Ramos (cell line): ENCODE data around the gene RNF7.
"Not testable (repeated sequence)": the region's sequence is repeated elsewhere in the genome, so short reads cannot be mapped to it uniquely, and the experiment has no call there.

Experiments
- in situ Hi-C: fragments of 300-500 bp; cut with MboI; formaldehyde crosslinking; loops from one replicate; pipeline ENCODE4 v1.14.3; 2022; ENCODE audit warnings: low sequenced_read_pairs; ENCODE audit not compliant: unreplicated experiment

Gene RNF7

GRCh38 chr3:141738022-141738890 lies at the start of gene RNF7:
TSS of gene RNF7 (plus strand) at chr3:141738298. CDS start at chr3:141738342, 44 bp downstream.
- in situ Hi-C loops: loop anchor here (25.0 kb wide), 1 partner anchor 549 kb away; no protein-coding TSS in a partner anchor

- in situ Hi-C loops: no loop called here
These were observed 47.5 kb upstream of the RNF7 start for GRCh38 chr3:141690431-141691072.

GRCh38 chr3:141691471-141691870 lies 46.6 kb upstream of the RNF7 start:
- in situ Hi-C loops: not testable (repeated sequence)

- in situ Hi-C loops: not testable (repeated sequence)
These were observed 45.1 kb upstream of the RNF7 start for GRCh38 chr3:141692973-141693372.

GRCh38 chr3:141699324-141699723 lies 38.8 kb upstream of the RNF7 start:
- in situ Hi-C loops: no loop called here

GRCh38 chr3:141699897-141700296 lies 38.2 kb upstream of the RNF7 start:
- in situ Hi-C loops: no loop called here

GRCh38 chr3:141703367-141703766 lies 34.7 kb upstream of the RNF7 start:
- in situ Hi-C loops: not testable (repeated sequence)

GRCh38 chr3:141707741-141708203 lies 30.3 kb upstream of the RNF7 start:
- in situ Hi-C loops: no loop called here

GRCh38 chr3:141708367-141708766 lies 29.7 kb upstream of the RNF7 start:
- in situ Hi-C loops: no loop called here

GRCh38 chr3:141709126-141709770 lies 28.9 kb upstream of the RNF7 start:
- in situ Hi-C loops: no loop called here

- in situ Hi-C loops: no loop called here
These were observed 28.0 kb upstream of the RNF7 start for GRCh38 chr3:141710121-141710520.

GRCh38 chr3:141710888-141711616 lies 27.0 kb upstream of the RNF7 start:
- in situ Hi-C loops: no loop called here

- in situ Hi-C loops: no loop called here
These were observed 23.4 kb upstream of the RNF7 start for GRCh38 chr3:141714671-141715070.

GRCh38 chr3:141722081-141722480 lies 16.0 kb upstream of the RNF7 start:
- in situ Hi-C loops: no loop called here

GRCh38 chr3:141722648-141723047 lies 15.4 kb upstream of the RNF7 start:
- in situ Hi-C loops: no loop called here

GRCh38 chr3:141723255-141723654 lies 14.8 kb upstream of the RNF7 start:
- in situ Hi-C loops: no loop called here

GRCh38 chr3:141724186-141724585 lies 13.9 kb upstream of the RNF7 start:
- in situ Hi-C loops: no loop called here

GRCh38 chr3:141725036-141725435 lies 13.1 kb upstream of the RNF7 start:
- in situ Hi-C loops: loop anchor here (25.0 kb wide), 1 partner anchor 562 kb away; no protein-coding TSS in a partner anchor

- in situ Hi-C loops: loop anchor here (25.0 kb wide), 1 partner anchor 561 kb away; no protein-coding TSS in a partner anchor
These were observed 11.6 kb upstream of the RNF7 start for GRCh38 chr3:141726483-141726882.

GRCh38 chr3:141728355-141728892 lies 9.7 kb upstream of the RNF7 start:
- in situ Hi-C loops: loop anchor here (25.0 kb wide), 1 partner anchor 559 kb away; no protein-coding TSS in a partner anchor
